GM12801 (cell line): ENCODE data around the gene TCEA2.

Experiments
- TF ChIP-seq, protein P1 (sequence below): IDR thresholded peaks from one replicate; pipeline ENCODE4 v1.5.1; 2011; ENCODE audit warnings: control low read depth; ENCODE audit not compliant: insufficient read length; ENCODE audit errors: extremely low read depth

Gene TCEA2

GRCh38 chr20:64079273-64080012, 16.4 kb downstream of the TCEA2 start, which contains the start of gene RGS19:
TSS of gene RGS19 (minus strand) at chr20:64079518. CDS start at chr20:64076886, 2,632 bp downstream.
- TF ChIP-seq, protein P1, sequence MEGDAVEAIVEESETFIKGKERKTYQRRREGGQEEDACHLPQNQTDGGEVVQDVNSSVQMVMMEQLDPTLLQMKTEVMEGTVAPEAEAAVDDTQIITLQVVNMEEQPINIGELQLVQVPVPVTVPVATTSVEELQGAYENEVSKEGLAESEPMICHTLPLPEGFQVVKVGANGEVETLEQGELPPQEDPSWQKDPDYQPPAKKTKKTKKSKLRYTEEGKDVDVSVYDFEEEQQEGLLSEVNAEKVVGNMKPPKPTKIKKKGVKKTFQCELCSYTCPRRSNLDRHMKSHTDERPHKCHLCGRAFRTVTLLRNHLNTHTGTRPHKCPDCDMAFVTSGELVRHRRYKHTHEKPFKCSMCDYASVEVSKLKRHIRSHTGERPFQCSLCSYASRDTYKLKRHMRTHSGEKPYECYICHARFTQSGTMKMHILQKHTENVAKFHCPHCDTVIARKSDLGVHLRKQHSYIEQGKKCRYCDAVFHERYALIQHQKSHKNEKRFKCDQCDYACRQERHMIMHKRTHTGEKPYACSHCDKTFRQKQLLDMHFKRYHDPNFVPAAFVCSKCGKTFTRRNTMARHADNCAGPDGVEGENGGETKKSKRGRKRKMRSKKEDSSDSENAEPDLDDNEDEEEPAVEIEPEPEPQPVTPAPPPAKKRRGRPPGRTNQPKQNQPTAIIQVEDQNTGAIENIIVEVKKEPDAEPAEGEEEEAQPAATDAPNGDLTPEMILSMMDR = no peak

- TF ChIP-seq, protein P1 = no peak
These were observed 17.2 kb downstream of the TCEA2 start, which contains the start of gene OPRL1 for GRCh38 chr20:64080013-64080812. TSS of gene OPRL1 (plus strand) at chr20:64080082. CDS start at chr20:64092721, 12,639 bp downstream.

DNA sequence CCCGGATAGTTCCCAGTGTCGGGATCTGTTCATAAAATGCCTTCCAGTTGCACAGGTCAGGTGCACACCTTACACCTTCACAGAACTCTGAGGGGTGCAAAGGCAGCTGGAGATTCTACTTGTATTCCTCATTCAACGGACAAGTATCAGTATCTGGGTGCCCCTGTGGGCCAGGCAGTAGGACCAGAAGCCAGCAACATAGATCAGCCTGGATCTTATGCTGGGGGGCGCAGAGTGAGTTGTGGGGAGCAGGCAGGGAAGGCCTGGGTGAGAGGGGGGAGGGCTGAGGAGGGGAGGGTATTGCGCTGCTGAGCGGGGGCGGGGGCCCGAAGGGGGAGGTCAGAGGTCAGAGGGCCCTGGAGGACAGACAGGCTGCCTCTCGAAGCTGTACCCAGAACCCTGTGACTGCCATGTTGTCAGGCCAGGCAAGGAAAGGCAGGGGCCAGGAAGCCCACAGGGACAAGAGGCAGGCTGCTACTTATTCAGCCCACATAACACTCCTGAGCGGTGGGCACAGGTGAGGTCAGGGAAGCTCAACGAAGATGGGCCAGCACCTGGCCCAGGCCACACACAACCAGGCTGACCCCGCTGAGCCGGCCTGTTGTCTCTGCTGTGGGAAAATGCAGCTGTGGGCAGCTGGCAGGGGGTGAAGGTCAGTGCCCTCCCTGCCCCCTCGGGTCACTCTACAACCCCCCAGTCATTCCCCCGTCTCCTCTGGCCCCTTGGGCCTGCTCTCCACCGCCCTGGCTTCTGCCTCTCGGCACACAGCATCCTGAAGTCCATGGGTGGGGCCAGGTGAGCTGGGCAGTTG, 18.0 kb downstream of the TCEA2 start:
- TF ChIP-seq, protein P1 = no peak

DNA sequence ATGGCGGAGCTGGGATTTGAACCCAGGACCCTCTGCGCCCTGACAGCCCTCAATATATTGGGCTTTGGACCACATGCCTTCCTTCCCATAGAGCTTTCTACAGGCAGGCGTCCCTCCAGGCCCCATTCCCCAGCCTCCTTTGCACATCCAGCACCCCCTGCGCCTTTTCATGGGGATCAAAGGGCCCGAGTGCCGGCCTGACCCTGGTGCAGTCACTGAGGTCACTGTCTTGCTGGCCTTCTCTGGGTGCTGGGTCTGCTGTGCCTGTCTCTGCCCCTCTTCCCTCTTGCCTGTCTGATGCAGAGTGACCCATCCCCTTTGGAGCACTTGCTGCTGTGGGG, 18.6 kb downstream of the TCEA2 start:
- TF ChIP-seq, protein P1 = no peak

GRCh38 chr20:64082126-64082731, 19.2 kb downstream of the TCEA2 start:
- TF ChIP-seq, protein P1 = no peak

- TF ChIP-seq, protein P1 = no peak
These were observed 19.9 kb downstream of the TCEA2 start for GRCh38 chr20:64082820-64083377.
